Esophagus muscularis mucosa (tissue), 4 donors: Measurements from ENCODE around the gene LAPTM4A.

ENCODE experiments used
- EP300 ChIP-seq: sonication (generic); formaldehyde crosslinking; IDR thresholded peaks from one replicate; pipeline ENCODE4 v1.6.1; 2017; ENCODE audit warnings: antibody characterized with exemption
- POLR2A ChIP-seq: fragments of 450-650 bp; IDR thresholded peaks from one replicate; pipeline ENCODE4 v1.6.1; 2017; ENCODE audit warnings: antibody characterized with exemption, moderate library complexity, mild to moderate bottlenecking, low read depth
- POLR2AphosphoS5 ChIP-seq, 2 donors: sonication (generic); formaldehyde crosslinking; IDR thresholded peaks; one replicate each; pipeline ENCODE4 v1.6.1; 2017; ENCODE audit warnings: antibody characterized with exemption in 2 of 2
- TF ChIP-seq, protein P1 (sequence below), 3 experiments: fragments of 200-600 bp in 2 of 3; fragments of 450-650 bp in 1 of 3; sonication (generic) in 2 of 3; IDR thresholded peaks; one replicate each; pipeline ENCODE4 v1.5.1; 2017 to 2019; ENCODE audit warnings: antibody characterized with exemption in 3 of 3, mild to moderate bottlenecking in 2 of 3, moderate library complexity in 1 of 3

DNA sequence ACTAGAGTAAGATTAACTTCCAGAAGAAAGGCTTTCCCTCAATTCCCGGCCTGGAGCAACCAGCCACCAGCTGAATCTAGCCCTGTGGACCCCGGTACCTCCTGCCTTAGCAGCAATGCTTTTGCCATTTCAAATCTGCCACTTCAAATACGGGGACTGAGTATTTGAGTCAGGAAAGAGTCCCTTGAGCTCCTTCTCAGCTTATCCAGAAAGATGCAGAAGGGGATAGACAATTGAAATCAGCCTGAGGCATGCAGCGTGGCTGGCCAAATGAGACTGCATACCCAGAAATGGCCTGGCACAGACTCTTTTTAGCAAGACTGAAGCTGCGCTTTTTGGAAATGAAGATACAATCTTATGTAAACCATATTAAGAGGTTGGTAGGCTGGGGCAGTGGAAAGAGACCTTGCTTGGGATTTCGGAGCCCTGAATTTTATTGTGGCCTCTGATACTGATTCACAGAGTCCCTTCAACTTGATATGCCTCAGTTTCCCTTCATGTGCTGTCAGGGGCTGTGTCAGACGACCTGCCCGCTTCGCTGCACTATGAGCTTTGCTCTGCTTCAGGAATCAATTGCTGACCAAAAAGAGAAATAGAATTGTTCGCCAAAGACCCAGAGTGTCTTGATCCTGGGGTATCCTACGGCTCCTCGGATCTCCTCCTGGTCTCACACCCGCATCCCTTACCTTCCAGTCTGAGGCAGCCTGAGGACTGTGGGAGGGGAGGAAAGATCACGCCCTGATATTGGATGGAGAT lies 40.0 kb downstream of the LAPTM4A start:
- TF ChIP-seq, protein P1, sequence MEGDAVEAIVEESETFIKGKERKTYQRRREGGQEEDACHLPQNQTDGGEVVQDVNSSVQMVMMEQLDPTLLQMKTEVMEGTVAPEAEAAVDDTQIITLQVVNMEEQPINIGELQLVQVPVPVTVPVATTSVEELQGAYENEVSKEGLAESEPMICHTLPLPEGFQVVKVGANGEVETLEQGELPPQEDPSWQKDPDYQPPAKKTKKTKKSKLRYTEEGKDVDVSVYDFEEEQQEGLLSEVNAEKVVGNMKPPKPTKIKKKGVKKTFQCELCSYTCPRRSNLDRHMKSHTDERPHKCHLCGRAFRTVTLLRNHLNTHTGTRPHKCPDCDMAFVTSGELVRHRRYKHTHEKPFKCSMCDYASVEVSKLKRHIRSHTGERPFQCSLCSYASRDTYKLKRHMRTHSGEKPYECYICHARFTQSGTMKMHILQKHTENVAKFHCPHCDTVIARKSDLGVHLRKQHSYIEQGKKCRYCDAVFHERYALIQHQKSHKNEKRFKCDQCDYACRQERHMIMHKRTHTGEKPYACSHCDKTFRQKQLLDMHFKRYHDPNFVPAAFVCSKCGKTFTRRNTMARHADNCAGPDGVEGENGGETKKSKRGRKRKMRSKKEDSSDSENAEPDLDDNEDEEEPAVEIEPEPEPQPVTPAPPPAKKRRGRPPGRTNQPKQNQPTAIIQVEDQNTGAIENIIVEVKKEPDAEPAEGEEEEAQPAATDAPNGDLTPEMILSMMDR (IDR thresholded peaks at IDR 0.05): no peak
- TF ChIP-seq EP300 (no peak), POLR2AphosphoS5 (IDR thresholded peaks at IDR 0.05) (no peak), POLR2A (no peak)
